ENCODE data around the gene IFT57. TPM values are rescaled to one million over a fixed set of nuclear protein-coding genes. Genes with fewer than 3 reads are reported as not detected.

Gene IFT57
- total RNA-seq, 1 donor from 2014 or later, result 43.1 TPM

DNA sequence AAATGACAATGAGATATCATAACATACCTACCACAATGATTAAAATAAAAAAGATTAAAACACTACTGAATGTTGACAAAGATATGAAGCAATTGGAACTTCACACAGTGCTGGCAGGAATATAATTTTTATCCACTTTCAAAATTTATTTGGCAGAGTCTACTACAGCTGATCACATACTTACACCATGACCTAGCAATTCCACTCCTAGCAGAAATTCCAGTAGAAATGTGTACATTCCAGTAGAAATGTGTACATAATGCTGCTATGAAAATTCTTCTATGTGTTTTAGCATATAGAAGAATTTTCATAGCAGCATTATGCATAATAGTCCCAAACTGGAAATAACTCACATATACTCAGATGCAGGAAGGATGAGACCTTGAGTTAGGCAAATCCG lies 43.5 kb downstream of the IFT57 start:
- Mint-ChIP-seq H3K27me3 (ENCODE audit: low read depth) (no peaks in the 10 kb centered on the region), H3K27ac (no peak overlapping the region), H3K9me3 (peaks cover 12% of the 10 kb centered on the region), H3K4me3 (no peak overlapping the region), H3K4me1 (peaks cover 21% of the 10 kb centered on the region), H3K36me3 (peaks cover 7% of the 10 kb centered on the region)
- no peak for DNase-seq (ENCODE audit: low spot score in 2 of 2, unreplicated experiment in 2 of 2)
- TF ChIP-seq, protein P1, sequence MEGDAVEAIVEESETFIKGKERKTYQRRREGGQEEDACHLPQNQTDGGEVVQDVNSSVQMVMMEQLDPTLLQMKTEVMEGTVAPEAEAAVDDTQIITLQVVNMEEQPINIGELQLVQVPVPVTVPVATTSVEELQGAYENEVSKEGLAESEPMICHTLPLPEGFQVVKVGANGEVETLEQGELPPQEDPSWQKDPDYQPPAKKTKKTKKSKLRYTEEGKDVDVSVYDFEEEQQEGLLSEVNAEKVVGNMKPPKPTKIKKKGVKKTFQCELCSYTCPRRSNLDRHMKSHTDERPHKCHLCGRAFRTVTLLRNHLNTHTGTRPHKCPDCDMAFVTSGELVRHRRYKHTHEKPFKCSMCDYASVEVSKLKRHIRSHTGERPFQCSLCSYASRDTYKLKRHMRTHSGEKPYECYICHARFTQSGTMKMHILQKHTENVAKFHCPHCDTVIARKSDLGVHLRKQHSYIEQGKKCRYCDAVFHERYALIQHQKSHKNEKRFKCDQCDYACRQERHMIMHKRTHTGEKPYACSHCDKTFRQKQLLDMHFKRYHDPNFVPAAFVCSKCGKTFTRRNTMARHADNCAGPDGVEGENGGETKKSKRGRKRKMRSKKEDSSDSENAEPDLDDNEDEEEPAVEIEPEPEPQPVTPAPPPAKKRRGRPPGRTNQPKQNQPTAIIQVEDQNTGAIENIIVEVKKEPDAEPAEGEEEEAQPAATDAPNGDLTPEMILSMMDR (IDR thresholded peaks at IDR 0.05; ENCODE audit: unreplicated experiment), result no peak

DNA sequence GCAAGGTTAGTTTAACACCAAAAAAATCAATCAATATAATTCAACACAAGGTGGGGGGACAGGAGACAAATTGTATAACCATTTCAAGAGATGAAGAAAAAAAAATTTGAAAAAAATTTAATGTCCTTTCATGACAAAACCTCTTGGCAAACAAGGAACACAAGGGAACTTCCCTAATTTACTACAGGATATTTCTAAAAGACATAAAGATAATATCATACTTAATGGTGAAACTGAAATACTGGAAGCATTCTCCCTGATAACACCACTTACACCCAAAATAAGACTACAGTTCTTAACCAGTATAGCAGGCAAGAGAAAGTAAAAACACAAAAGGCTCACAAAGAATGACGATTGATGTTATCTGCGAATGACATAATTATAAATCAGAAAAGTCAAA lies 44.7 kb downstream of the IFT57 start:
- Mint-ChIP-seq H3K4me3 (no peak overlapping the region), H3K36me3 (peaks cover 7% of the 10 kb centered on the region), H3K27ac (no peak overlapping the region), H3K27me3 (ENCODE audit: low read depth) (no peaks in the 10 kb centered on the region), H3K9me3 (peaks cover 12% of the 10 kb centered on the region), H3K4me1 (peaks cover 21% of the 10 kb centered on the region)
- DNase-seq (ENCODE audit: low spot score in 2 of 2, unreplicated experiment in 2 of 2), result no peak
- TF ChIP-seq, protein P1 (IDR thresholded peaks at IDR 0.05; ENCODE audit: unreplicated experiment), result no peak

DNA sequence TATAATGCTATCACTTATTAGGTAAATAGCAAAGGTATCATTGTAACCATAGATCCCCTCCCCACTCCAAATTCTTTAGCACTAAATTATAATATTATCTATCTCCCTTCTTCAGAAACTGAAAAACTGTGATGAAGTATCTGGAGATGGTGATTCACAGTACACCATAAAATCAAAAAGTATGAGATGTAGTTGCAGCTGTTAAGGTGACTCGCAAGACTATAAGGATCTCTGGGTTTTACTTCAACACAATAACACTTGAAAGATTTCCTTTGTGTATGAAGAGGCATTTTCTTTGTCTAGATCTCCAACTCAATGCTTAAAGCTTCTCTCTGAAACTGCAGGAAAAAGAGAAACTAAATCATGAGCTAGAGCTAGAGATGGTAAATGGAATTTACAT lies 46.9 kb downstream of the IFT57 start:
- Mint-ChIP-seq H3K4me3 (no peak overlapping the region), H3K4me1 (peaks cover 16% of the 10 kb centered on the region), H3K27me3 (ENCODE audit: low read depth) (no peaks in the 10 kb centered on the region), H3K9me3 (peaks cover 12% of the 10 kb centered on the region), H3K27ac (no peak overlapping the region), H3K36me3 (peaks cover 7% of the 10 kb centered on the region)
- no peak for DNase-seq (ENCODE audit: low spot score in 2 of 2, unreplicated experiment in 2 of 2)
- TF ChIP-seq, protein P1 (IDR thresholded peaks at IDR 0.05; ENCODE audit: unreplicated experiment), result no peak

DNA sequence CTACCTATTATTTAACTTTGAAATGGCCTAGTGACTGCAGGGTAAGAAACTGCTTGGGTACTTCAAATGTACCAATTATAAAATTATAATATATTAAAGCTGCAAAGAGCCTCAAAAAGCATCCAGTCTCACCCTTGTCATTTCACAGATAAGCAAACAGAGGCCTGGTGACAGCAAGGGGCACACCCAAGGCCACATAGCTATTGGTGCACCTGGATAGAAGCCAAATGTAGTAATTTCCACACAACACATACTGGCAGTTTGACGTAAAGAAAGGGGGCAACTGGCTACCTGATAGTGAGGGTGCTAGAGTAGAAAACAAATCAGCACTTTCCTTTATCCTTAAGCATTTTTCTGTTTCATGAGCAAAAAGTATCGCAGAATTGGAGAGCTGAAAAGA lies 51.1 kb downstream of the IFT57 start:
- DNase-seq (ENCODE audit: low spot score in 2 of 2, unreplicated experiment in 2 of 2), result no peak
- Mint-ChIP-seq H3K9me3 (no peaks in the 10 kb centered on the region), H3K36me3 (peaks cover 11% of the 10 kb centered on the region), H3K4me3 (no peak overlapping the region), H3K27ac (no peak overlapping the region), H3K27me3 (ENCODE audit: low read depth) (no peaks in the 10 kb centered on the region), H3K4me1 (no peaks in the 10 kb centered on the region)
- TF ChIP-seq, protein P1 (IDR thresholded peaks at IDR 0.05; ENCODE audit: unreplicated experiment), result no peak

DNA sequence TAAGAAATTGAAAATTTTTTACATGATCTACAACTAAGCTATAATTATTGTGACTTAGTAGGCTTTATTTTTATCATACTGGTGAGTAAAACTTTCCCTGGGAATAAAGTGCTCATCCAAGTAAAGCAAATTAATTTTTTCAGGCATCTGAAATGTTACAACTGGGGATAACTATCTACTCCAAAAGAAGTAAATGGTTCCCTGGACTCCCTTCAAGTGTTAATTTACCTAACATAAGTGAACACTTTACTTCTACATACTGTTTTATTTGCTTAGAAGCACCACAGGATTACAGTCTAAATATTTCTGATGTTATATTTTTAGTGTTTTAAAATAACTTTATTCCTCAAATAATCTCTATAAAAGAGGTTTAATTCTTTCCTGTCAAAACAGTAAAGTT lies 57.8 kb downstream of the IFT57 start:
- Mint-ChIP-seq H3K4me3 (no peak overlapping the region), H3K27ac (no peak overlapping the region), H3K27me3 (ENCODE audit: low read depth) (no peaks in the 10 kb centered on the region), H3K4me1 (no peaks in the 10 kb centered on the region), H3K9me3 (no peaks in the 10 kb centered on the region), H3K36me3 (peaks cover 27% of the 10 kb centered on the region)
- no peak for DNase-seq (ENCODE audit: low spot score in 2 of 2, unreplicated experiment in 2 of 2)
- TF ChIP-seq, protein P1 (IDR thresholded peaks at IDR 0.05; ENCODE audit: unreplicated experiment), result no peak

DNA sequence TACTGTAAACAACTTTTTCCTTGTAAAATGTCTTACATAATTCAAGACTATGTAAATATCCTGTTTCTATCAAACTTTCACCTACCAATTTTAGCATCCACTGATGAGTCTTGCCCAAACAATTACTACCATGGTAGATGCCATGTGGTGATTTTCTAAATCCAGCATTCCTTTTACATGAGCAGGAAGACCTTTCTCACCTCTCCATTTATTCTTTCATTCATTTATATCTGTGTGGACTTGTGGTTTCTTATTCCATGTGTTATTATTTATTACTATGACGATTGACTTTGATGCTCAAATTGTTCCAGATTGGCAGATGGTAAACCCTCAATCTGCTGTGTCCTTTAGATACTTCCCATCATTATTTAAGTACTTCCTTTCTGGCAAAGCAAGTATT lies 62.4 kb downstream of the IFT57 start:
- peaks cover 16% of the 10 kb centered on the region for H3K36me3 Mint-ChIP-seq
- no peak overlapping the region for H3K27ac Mint-ChIP-seq
- no peak overlapping the region for H3K4me3 Mint-ChIP-seq
- H3K9me3 Mint-ChIP-seq, result no peaks in the 10 kb centered on the region
- H3K4me1 Mint-ChIP-seq, result no peaks in the 10 kb centered on the region
- no peaks in the 10 kb centered on the region for H3K27me3 Mint-ChIP-seq (ENCODE audit: low read depth)
- TF ChIP-seq, protein P1 (IDR thresholded peaks at IDR 0.05; ENCODE audit: unreplicated experiment), result no peak
- no peak for DNase-seq (ENCODE audit: low spot score in 2 of 2, unreplicated experiment in 2 of 2)
